Activated naive CD8-positive, alpha-beta T cell treated with anti-CD3 and anti-CD28 coated beads, Interleukin-2, amount 10 ng/mL, durations not matched to agents 7 days and 5 days (primary cell): ENCODE measurements around the gene ERC1. TPM values are rescaled to one million over a fixed set of nuclear protein-coding genes. Genes with fewer than 3 reads are reported as not detected.
"Not testable (repeated sequence)": the region's sequence is repeated elsewhere in the genome, so short reads cannot be mapped to it uniquely, and the experiment has no call there.

ENCODE experiments used
- ATAC-seq: fragments of 150-1000 bp; cut with Tn5 transposase; one replicate; pipeline ENCODE4 v1.10.0; 2021; ENCODE audit warnings: low read depth, moderate library complexity
- POLR2A ChIA-PET: fragments of 350-600 bp; sonication (Branson Sonifier 250); formaldehyde crosslinking; loops from one replicate; lab custom pipeline; 2021; ENCODE audit warnings: antibody characterized with exemption; lab: Charles Lee
- DNase-seq: peaks from one replicate; pipeline ENCODE4 v3.0.0; 2021
- H3K27ac Mint-ChIP-seq: one replicate; pipeline ENCODE4 v1.8.0; 2022; ENCODE audit warnings: mild to moderate bottlenecking, mixed read lengths
- H3K27me3 Mint-ChIP-seq: one replicate; pipeline ENCODE4 v1.8.0; 2022; ENCODE audit warnings: mild to moderate bottlenecking, moderate library complexity, mixed read lengths
- H3K36me3 Mint-ChIP-seq: one replicate; pipeline ENCODE4 v1.8.0; 2021; ENCODE audit warnings: mild to moderate bottlenecking, mixed read lengths
- H3K4me1 Mint-ChIP-seq: one replicate; pipeline ENCODE4 v1.8.0; 2021; ENCODE audit warnings: mixed read lengths
- H3K4me3 Mint-ChIP-seq: one replicate; pipeline ENCODE4 v1.8.0; 2022; ENCODE audit warnings: mild to moderate bottlenecking, moderate library complexity, mixed read lengths
- H3K9me3 Mint-ChIP-seq: one replicate; pipeline ENCODE4 v1.8.0; 2021; ENCODE audit warnings: mixed read lengths
- total RNA-seq, 2 experiments: library from RNA; stranded (reverse); gene quantifications; one replicate each; pipeline ENCODE4 v1.2.3, GENCODE V29; 2021

ERC1 gene
- total RNA-seq, 2 experiments from 2014 or later, result 24.0 to 30.3 TPM

- Mint-ChIP-seq H3K27me3 (no peaks in the 10 kb centered on the region), H3K4me1 (no peaks in the 10 kb centered on the region), H3K27ac (no peak overlapping the region), H3K4me3 (no peak overlapping the region), H3K9me3 (no peaks in the 10 kb centered on the region), H3K36me3 (peaks cover 11% of the 10 kb centered on the region)
- POLR2A ChIA-PET, result no interaction called here
- DNase-seq (no peak), ATAC-seq (no peak)
These were observed 309.4 kb downstream of the ERC1 start for GRCh38 chr12:1300460-1300859.

GRCh38 chr12:1302201-1302870, 311.3 kb downstream of the ERC1 start:
- H3K4me3 Mint-ChIP-seq, result no peak overlapping the region
- H3K9me3 Mint-ChIP-seq, result no peaks in the 10 kb centered on the region
- POLR2A ChIA-PET, result no interaction called here
- H3K27me3 Mint-ChIP-seq, result no peaks in the 10 kb centered on the region
- peaks cover 11% of the 10 kb centered on the region for H3K36me3 Mint-ChIP-seq
- no peak for DNase-seq
- no peak overlapping the region for H3K27ac Mint-ChIP-seq
- H3K4me1 Mint-ChIP-seq, result no peaks in the 10 kb centered on the region
- ATAC-seq, result no peak

GRCh38 chr12:1305063-1305434, 314.0 kb downstream of the ERC1 start:
- POLR2A ChIA-PET, result no interaction called here
- ATAC-seq, result no peak
- Mint-ChIP-seq H3K9me3 (no peaks in the 10 kb centered on the region), H3K27me3 (no peaks in the 10 kb centered on the region), H3K36me3 (peaks cover 2% of the 10 kb centered on the region), H3K27ac (no peak overlapping the region), H3K4me1 (no peaks in the 10 kb centered on the region), H3K4me3 (no peak overlapping the region)
- no peak for DNase-seq

- DNase-seq (no peak), ATAC-seq (no peak)
- no peaks in the 10 kb centered on the region for H3K4me1 Mint-ChIP-seq
- H3K36me3 Mint-ChIP-seq, result no peaks in the 10 kb centered on the region
- no peaks in the 10 kb centered on the region for H3K27me3 Mint-ChIP-seq
- no peak overlapping the region for H3K4me3 Mint-ChIP-seq
- H3K27ac Mint-ChIP-seq, result no peak overlapping the region
- no peaks in the 10 kb centered on the region for H3K9me3 Mint-ChIP-seq
- POLR2A ChIA-PET, result no interaction called here
These were observed 314.9 kb downstream of the ERC1 start for GRCh38 chr12:1305791-1306500.

- H3K27ac Mint-ChIP-seq, result no peak overlapping the region
- H3K9me3 Mint-ChIP-seq, result no peaks in the 10 kb centered on the region
- no peaks in the 10 kb centered on the region for H3K36me3 Mint-ChIP-seq
- ATAC-seq (no peak), DNase-seq (no peak)
- H3K4me3 Mint-ChIP-seq, result no peak overlapping the region
- H3K4me1 Mint-ChIP-seq, result no peaks in the 10 kb centered on the region
- POLR2A ChIA-PET, result no interaction called here
- H3K27me3 Mint-ChIP-seq, result no peaks in the 10 kb centered on the region
These were observed 315.8 kb downstream of the ERC1 start for GRCh38 chr12:1306817-1307216.

GRCh38 chr12:1307796-1308195, 316.8 kb downstream of the ERC1 start:
- no peak for ATAC-seq
- DNase-seq, result no peak
- no peaks in the 10 kb centered on the region for H3K27me3 Mint-ChIP-seq
- POLR2A ChIA-PET, result no interaction called here
- H3K4me1 Mint-ChIP-seq, result no peaks in the 10 kb centered on the region
- no peaks in the 10 kb centered on the region for H3K36me3 Mint-ChIP-seq
- no peak overlapping the region for H3K27ac Mint-ChIP-seq
- no peak overlapping the region for H3K4me3 Mint-ChIP-seq
- no peaks in the 10 kb centered on the region for H3K9me3 Mint-ChIP-seq

GRCh38 chr12:1309613-1310012, 318.6 kb downstream of the ERC1 start:
- Mint-ChIP-seq H3K27me3 (no peaks in the 10 kb centered on the region), H3K36me3 (peaks cover 2% of the 10 kb centered on the region), H3K4me1 (no peaks in the 10 kb centered on the region), H3K9me3 (no peaks in the 10 kb centered on the region), H3K4me3 (no peak overlapping the region), H3K27ac (no peak overlapping the region)
- DNase-seq (no peak), ATAC-seq (no peak)
- POLR2A ChIA-PET, result no interaction called here

GRCh38 chr12:1310653-1311052, 319.6 kb downstream of the ERC1 start:
- Mint-ChIP-seq H3K9me3 (no peaks in the 10 kb centered on the region), H3K36me3 (peaks cover 6% of the 10 kb centered on the region), H3K4me3 (no peak overlapping the region), H3K4me1 (no peaks in the 10 kb centered on the region), H3K27ac (no peak overlapping the region), H3K27me3 (no peaks in the 10 kb centered on the region)
- no peak for ATAC-seq
- DNase-seq, result no peak
- POLR2A ChIA-PET, result no interaction called here

- H3K4me3 Mint-ChIP-seq, result no peak overlapping the region
- no peaks in the 10 kb centered on the region for H3K27me3 Mint-ChIP-seq
- H3K27ac Mint-ChIP-seq, result no peak overlapping the region
- DNase-seq (no peak), ATAC-seq (no peak)
- POLR2A ChIA-PET, result no interaction called here
- peaks cover 6% of the 10 kb centered on the region for H3K36me3 Mint-ChIP-seq
- no peaks in the 10 kb centered on the region for H3K4me1 Mint-ChIP-seq
- H3K9me3 Mint-ChIP-seq, result no peaks in the 10 kb centered on the region
These were observed 320.1 kb downstream of the ERC1 start for GRCh38 chr12:1311145-1311544.

GRCh38 chr12:1313906-1314305, 322.9 kb downstream of the ERC1 start:
- no peak overlapping the region for H3K4me3 Mint-ChIP-seq
- H3K27ac Mint-ChIP-seq, result no peak overlapping the region
- H3K27me3 Mint-ChIP-seq, result no peaks in the 10 kb centered on the region
- DNase-seq (no peak), ATAC-seq (no peak)
- no peaks in the 10 kb centered on the region for H3K4me1 Mint-ChIP-seq
- peaks cover 13% of the 10 kb centered on the region for H3K36me3 Mint-ChIP-seq
- H3K9me3 Mint-ChIP-seq, result no peaks in the 10 kb centered on the region
- POLR2A ChIA-PET, result no interaction called here

GRCh38 chr12:1314523-1314922, 323.5 kb downstream of the ERC1 start:
- Mint-ChIP-seq H3K4me3 (no peak overlapping the region), H3K27me3 (no peaks in the 10 kb centered on the region)

GRCh38 chr12:1316991-1317390, 326.0 kb downstream of the ERC1 start:
- H3K4me1 Mint-ChIP-seq, ATAC-seq, H3K9me3 Mint-ChIP-seq, DNase-seq, H3K27ac Mint-ChIP-seq, POLR2A ChIA-PET, H3K27me3 Mint-ChIP-seq, H3K4me3 Mint-ChIP-seq: not testable (repeated sequence)
- H3K36me3 Mint-ChIP-seq, result peaks cover 13% of the 10 kb centered on the region

More at GRCh38 chr12:1314523-1314922, 323.5 kb downstream of the ERC1 start:
- no peak overlapping the region for H3K27ac Mint-ChIP-seq
- no peak for ATAC-seq
- H3K9me3 Mint-ChIP-seq, result no peaks in the 10 kb centered on the region
- peaks cover 13% of the 10 kb centered on the region for H3K36me3 Mint-ChIP-seq
- POLR2A ChIA-PET, result no interaction called here
- DNase-seq, result no peak
- no peaks in the 10 kb centered on the region for H3K4me1 Mint-ChIP-seq

- no peak overlapping the region for H3K4me3 Mint-ChIP-seq
- POLR2A ChIA-PET, result no interaction called here
- DNase-seq (no peak), ATAC-seq (no peak)
- peaks cover 2% of the 10 kb centered on the region for H3K4me1 Mint-ChIP-seq
- H3K36me3 Mint-ChIP-seq, result peaks cover 13% of the 10 kb centered on the region
- H3K27ac Mint-ChIP-seq, result no peak overlapping the region
- no peaks in the 10 kb centered on the region for H3K9me3 Mint-ChIP-seq
- H3K27me3 Mint-ChIP-seq, result no peaks in the 10 kb centered on the region
These were observed 327.5 kb downstream of the ERC1 start for GRCh38 chr12:1318327-1319031.

- H3K9me3 Mint-ChIP-seq, result no peaks in the 10 kb centered on the region
- peaks cover 11% of the 10 kb centered on the region for H3K36me3 Mint-ChIP-seq
- ATAC-seq (no peak), DNase-seq (no peak)
- no peak overlapping the region for H3K27ac Mint-ChIP-seq
- POLR2A ChIA-PET, result no interaction called here
- peaks cover 2% of the 10 kb centered on the region for H3K4me1 Mint-ChIP-seq
- H3K4me3 Mint-ChIP-seq, result no peak overlapping the region
- no peaks in the 10 kb centered on the region for H3K27me3 Mint-ChIP-seq
These were observed 328.2 kb downstream of the ERC1 start for GRCh38 chr12:1319212-1319611.
